Esophagus muscularis mucosa (tissue), 4 donors: ENCODE measurements around the gene TECR. TPM values are rescaled to one million over a fixed set of nuclear protein-coding genes. Genes with fewer than 3 reads are reported as not detected.

Source experiments
- DNase-seq: peaks from one replicate; pipeline ENCODE4 v3.0.0-alpha.2; 2017; ENCODE audit errors: extremely low spot score
- H3K27ac ChIP-seq, 4 donors: fragments of 200-600 bp; sonication (generic); replicated peaks in 1 of 4; 1 replicate in 3 of 4; 2 replicates in 1 of 4; pipeline ENCODE4 v1.5.1; 2016 to 2019; ENCODE audit warnings: mild to moderate bottlenecking in 1 of 4
- H3K27me3 ChIP-seq, 4 donors: fragments of 200-600 bp; sonication (generic); one replicate each; pipeline versions ENCODE4 v1.5.1 to v1.6.0; 2016 to 2019
- H3K36me3 ChIP-seq, 4 donors: fragments of 200-600 bp; sonication (generic); one replicate each; pipeline ENCODE4 v1.5.1; 2016 to 2019
- H3K4me1 ChIP-seq, 4 donors: fragments of 200-600 bp; sonication (generic); one replicate each; pipeline ENCODE4 v1.5.1; 2016 to 2019
- H3K4me3 ChIP-seq, 4 donors: fragments of 200-600 bp; sonication (generic); 1 replicate in 2 of 4; 2 replicates in 2 of 4; pipeline ENCODE4 v1.5.1; 2016 to 2019; ENCODE audit warnings: mild to moderate bottlenecking in 4 of 4, moderate library complexity in 1 of 4
- H3K9me3 ChIP-seq, 4 donors: fragments of 200-600 bp; sonication (generic); 1 replicate in 3 of 4; 2 replicates in 1 of 4; pipeline ENCODE4 v1.5.1; 2016 to 2019
- EP300 ChIP-seq: sonication (generic); formaldehyde crosslinking; IDR thresholded peaks from one replicate; pipeline ENCODE4 v1.6.1; 2017; ENCODE audit warnings: antibody characterized with exemption
- POLR2A ChIP-seq: fragments of 450-650 bp; IDR thresholded peaks from one replicate; pipeline ENCODE4 v1.6.1; 2017; ENCODE audit warnings: antibody characterized with exemption, moderate library complexity, mild to moderate bottlenecking, low read depth
- POLR2AphosphoS5 ChIP-seq, 2 donors: sonication (generic); formaldehyde crosslinking; IDR thresholded peaks; one replicate each; pipeline ENCODE4 v1.6.1; 2017; ENCODE audit warnings: antibody characterized with exemption in 2 of 2
- WGBS: methylation state at CpG from one replicate; pipeline ENCODE4 v1.1.5; 2018; 5-methylcytosine and 5-hydroxymethylcytosine counted together
- intact Hi-C: fragments of 100-400 bp; cut with DNase I; formaldehyde crosslinking; loops from one replicate; pipeline ENCODE4 v1.15.1; 2023
- total RNA-seq, 4 donors: library from RNA; depleted of rRNA; stranded (reverse); fragments of >200 nt; gene quantifications; one replicate each; pipeline versions ENCODE4 v1.1.0 to v1.2.1, GENCODE V29; 2016
- TF ChIP-seq, protein P1 (sequence below), 3 experiments: fragments of 200-600 bp in 2 of 3; fragments of 450-650 bp in 1 of 3; sonication (generic) in 2 of 3; IDR thresholded peaks; one replicate each; pipeline ENCODE4 v1.5.1; 2017 to 2019; ENCODE audit warnings: antibody characterized with exemption in 3 of 3, mild to moderate bottlenecking in 2 of 3, moderate library complexity in 1 of 3

The TECR gene
- total RNA-seq, 4 donors from 2014 or later, result 18.7 to 32.7 (median 25.7) TPM

DNA sequence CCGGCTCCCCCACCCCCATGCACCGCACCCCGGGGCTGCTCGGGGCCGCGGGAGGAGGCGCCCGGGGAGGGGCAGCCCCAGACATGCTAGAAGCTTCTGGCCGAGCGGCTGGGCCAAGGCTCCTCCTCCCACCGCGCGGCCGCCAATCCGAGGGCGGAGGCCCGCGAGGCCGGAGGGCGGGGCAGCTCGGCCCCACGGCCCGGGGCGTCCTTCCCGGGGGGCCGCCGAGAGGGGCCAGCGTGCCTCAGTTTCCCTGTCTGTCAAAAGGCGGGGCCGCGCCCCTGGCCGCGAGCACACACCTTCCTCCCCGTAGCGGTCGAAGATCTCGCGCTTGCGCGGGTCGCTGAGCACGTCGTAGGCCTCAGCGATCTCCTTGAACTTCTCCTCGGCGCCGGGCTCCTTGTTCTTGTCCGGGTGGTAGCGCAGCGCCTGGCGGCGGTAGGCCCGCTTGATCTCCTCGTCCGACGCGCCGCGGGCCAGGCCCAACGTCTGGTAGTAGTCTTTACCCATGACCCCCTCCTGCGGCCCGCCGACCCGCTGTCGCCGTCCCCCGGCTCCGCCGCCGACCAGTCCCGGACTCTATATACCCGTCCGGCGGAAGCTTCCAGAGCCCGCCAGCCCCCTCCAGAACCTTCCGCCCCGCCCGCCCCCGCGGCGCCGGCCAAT, 11.4 kb upstream of the TECR start, which contains the start of gene DNAJB1:
DNAJB1 (minus strand) TSS at position 558 of the 666 bp plus-strand sequence; CDS start at position 510, 48 bp downstream.
- H3K4me1 ChIP-seq, result peaks cover 36 to 50% (median 48%) of the 10 kb centered on the region in 4 donors
- H3K4me3 ChIP-seq, result peak within 1 kb of the TSS; percentile 80 to 100 (median 98)
- intact Hi-C loops, result no loop called here
- H3K9me3 ChIP-seq, result no peaks in the 10 kb centered on the region
- DNase-seq, result no peak
- WGBS, result 0% methylated on average over 17 of the region's 82 CpGs
- H3K36me3 ChIP-seq, result peaks cover 28 to 40% (median 33%) of the 10 kb centered on the region in 4 donors
- TF ChIP-seq POLR2AphosphoS5 (IDR thresholded peaks at IDR 0.05), result peak; percentile 91 to 99
- no peak for TF ChIP-seq EP300
- TF ChIP-seq POLR2A, result peak; percentile 97
- TF ChIP-seq, protein P1, sequence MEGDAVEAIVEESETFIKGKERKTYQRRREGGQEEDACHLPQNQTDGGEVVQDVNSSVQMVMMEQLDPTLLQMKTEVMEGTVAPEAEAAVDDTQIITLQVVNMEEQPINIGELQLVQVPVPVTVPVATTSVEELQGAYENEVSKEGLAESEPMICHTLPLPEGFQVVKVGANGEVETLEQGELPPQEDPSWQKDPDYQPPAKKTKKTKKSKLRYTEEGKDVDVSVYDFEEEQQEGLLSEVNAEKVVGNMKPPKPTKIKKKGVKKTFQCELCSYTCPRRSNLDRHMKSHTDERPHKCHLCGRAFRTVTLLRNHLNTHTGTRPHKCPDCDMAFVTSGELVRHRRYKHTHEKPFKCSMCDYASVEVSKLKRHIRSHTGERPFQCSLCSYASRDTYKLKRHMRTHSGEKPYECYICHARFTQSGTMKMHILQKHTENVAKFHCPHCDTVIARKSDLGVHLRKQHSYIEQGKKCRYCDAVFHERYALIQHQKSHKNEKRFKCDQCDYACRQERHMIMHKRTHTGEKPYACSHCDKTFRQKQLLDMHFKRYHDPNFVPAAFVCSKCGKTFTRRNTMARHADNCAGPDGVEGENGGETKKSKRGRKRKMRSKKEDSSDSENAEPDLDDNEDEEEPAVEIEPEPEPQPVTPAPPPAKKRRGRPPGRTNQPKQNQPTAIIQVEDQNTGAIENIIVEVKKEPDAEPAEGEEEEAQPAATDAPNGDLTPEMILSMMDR (IDR thresholded peaks at IDR 0.05), result peak in 1 of 3 experiments; percentile 5
- H3K27me3 ChIP-seq, result peaks cover 0 to 3% (median 0%) of the 10 kb centered on the region in 4 donors
- H3K27ac ChIP-seq, result peak within 1 kb of the TSS; percentile 99 to 100 (median 100)

DNA sequence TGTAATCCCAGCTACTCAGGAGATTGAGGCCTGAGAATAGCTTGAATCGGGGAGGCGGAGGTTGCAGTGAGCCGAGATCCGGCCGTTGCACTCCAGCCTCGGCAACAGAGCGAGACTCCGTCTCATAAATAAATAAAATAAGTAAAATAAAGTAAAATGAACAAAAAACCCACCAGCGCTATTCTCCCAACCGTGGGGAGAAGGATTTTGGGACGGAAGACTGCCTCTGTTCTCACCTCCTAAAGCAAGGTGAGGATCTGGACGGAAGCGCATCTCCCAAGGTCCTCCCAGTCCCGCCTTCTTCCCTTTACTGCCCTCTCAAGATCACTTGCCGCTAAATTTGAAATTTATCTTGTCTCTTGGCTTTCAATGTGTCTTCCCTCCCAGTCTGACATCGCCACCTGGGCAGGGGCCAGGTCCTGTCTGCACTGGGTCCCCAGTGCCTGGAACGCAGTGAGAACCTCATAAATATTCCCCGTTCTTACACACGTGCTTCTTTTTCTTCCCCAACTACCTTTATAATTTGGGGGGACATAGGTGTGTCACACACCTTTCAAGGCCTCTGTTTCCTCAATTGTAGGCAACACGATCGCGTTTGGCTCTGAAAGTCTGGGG, 10.0 kb upstream of the TECR start:
- H3K9me3 ChIP-seq, result no peaks in the 10 kb centered on the region
- WGBS, result 86% methylated on average over 22 of the region's 22 CpGs
- intact Hi-C loops, result no loop called here
- peak overlapping the region; percentile 99 to 100 (median 100) for H3K27ac ChIP-seq
- peak overlapping the region in 3 of 4 donors; percentile 97 to 100 (median 98) for H3K4me3 ChIP-seq
- no peak for DNase-seq
- H3K4me1 ChIP-seq, result peaks cover 33 to 43% (median 41%) of the 10 kb centered on the region in 4 donors
- H3K27me3 ChIP-seq, result peaks cover 0 to 3% (median 0%) of the 10 kb centered on the region in 4 donors
- TF ChIP-seq POLR2A, result no peak
- TF ChIP-seq, protein P1 (IDR thresholded peaks at IDR 0.05), result no peak
- no peak for TF ChIP-seq EP300
- TF ChIP-seq POLR2AphosphoS5 (IDR thresholded peaks at IDR 0.05), result no peak
- peaks cover 22 to 26% (median 24%) of the 10 kb centered on the region in 4 donors for H3K36me3 ChIP-seq

DNA sequence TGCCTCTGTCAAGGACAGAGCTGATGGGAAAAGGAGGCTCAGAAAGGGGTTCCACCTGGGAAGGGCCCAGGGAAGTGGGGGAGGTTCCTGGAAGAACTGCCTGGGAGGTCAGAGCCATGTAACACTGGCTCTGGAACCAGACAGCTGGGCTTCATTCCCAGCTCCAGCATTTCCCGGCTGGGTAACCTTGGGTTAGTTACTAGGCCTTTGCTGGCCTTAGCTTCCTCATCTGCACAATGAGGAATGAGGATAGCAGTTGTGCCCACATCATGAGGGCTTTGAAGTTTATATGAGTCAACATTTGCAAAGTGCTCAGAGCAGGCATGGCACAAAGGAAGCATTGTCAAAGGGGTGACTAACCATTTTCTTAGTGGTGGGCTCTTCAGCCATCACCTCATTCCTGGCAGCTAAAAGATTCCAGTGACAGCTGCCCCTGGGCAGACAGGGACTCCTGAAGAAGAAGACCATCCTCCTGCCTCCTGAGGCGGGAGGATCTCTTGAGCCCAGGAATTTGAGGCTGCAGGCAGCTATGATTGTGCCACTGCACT, 9.5 kb upstream of the TECR start:
- TF ChIP-seq EP300 (no peak), POLR2AphosphoS5 (IDR thresholded peaks at IDR 0.05) (no peak), POLR2A (no peak)
- TF ChIP-seq, protein P1 (IDR thresholded peaks at IDR 0.05), result no peak
- Histone ChIP-seq H3K27ac (peak overlapping the region; percentile 99 to 100 (median 100)), H3K4me1 (peaks cover 27 to 38% (median 36%) of the 10 kb centered on the region in 4 donors), H3K4me3 (no peak overlapping the region), H3K27me3 (peaks cover 0 to 3% (median 0%) of the 10 kb centered on the region in 4 donors), H3K9me3 (no peaks in the 10 kb centered on the region), H3K36me3 (peaks cover 17 to 20% (median 18%) of the 10 kb centered on the region in 4 donors)
- DNase-seq, result no peak
- WGBS, result 88% methylated on average over 1 of the region's 2 CpGs
- intact Hi-C loops, result no loop called here

DNA sequence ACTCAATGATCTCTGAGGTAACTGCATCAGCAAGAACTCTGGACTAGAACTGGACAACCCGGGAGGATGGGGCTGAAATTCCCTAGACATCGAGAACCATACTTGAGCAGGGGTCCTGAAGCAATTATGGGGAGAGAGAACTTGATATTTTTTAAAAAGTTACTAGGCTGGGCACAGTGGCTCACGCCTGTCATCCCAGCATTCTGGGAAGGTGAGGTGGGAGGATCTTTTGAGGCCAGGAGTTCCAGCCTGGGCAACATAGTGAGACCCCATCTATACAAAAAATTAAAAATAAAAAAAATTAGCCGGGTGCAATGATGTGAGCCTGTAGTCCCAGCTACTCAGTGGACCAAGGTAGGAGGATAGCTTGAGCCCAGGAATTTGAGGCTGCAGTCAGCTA, 8.9 kb upstream of the TECR start:
- peaks cover 21 to 32% (median 29%) of the 10 kb centered on the region in 4 donors for H3K4me1 ChIP-seq
- WGBS, result 93% methylated on average over 4 of the region's 4 CpGs
- peaks cover 11 to 14% (median 12%) of the 10 kb centered on the region in 4 donors for H3K36me3 ChIP-seq
- peaks cover 0 to 3% (median 0%) of the 10 kb centered on the region in 4 donors for H3K27me3 ChIP-seq
- H3K9me3 ChIP-seq, result no peaks in the 10 kb centered on the region
- H3K27ac ChIP-seq, result no peak overlapping the region
- intact Hi-C loops, result no loop called here
- TF ChIP-seq EP300, result no peak
- TF ChIP-seq, protein P1 (IDR thresholded peaks at IDR 0.05), result no peak
- no peak for TF ChIP-seq POLR2A
- TF ChIP-seq POLR2AphosphoS5 (IDR thresholded peaks at IDR 0.05), result no peak
- no peak for DNase-seq
- no peak overlapping the region for H3K4me3 ChIP-seq
